ENCODE results near the gene MAP3K14. TPM values are rescaled to one million over a fixed set of nuclear protein-coding genes. Genes with fewer than 3 reads are reported as not detected.

MAP3K14 gene
- total and polyA plus RNA-seq, 10 of the 15 experiments (the other 5 are each of a cell fraction or from before 2014, with no cell fraction given), result 2.1 to 33.3 (median 19.7) TPM

GRCh38 chr17:45302649-45303173 is 14.1 kb downstream of the MAP3K14 start:
- Histone ChIP-seq H3K4me1 (ENCODE audit: control insufficient read depth, insufficient read depth, low read length) (peaks cover 83% of the 10 kb centered on the region), H3K4me3 (peak overlapping the region; percentile 69), H2AFZ (ENCODE audit: control insufficient read depth, low read depth, low read length) (no peak overlapping the region), H3K27me3 (replicated peaks in 1 of 2; ENCODE audit: control insufficient read depth in 2 of 2, insufficient read depth in 2 of 2, low read length in 1 of 2) (no peaks in the 10 kb centered on the region), H4K20me1 (ENCODE audit: control insufficient read depth, insufficient read depth) (no peaks in the 10 kb centered on the region), H3K9me3 (replicated peaks; ENCODE audit: control insufficient read depth, insufficient read depth, low read length) (no peaks in the 10 kb centered on the region; the same call in 2 of the 3 replicates), H3K9ac (ENCODE audit: control insufficient read depth, insufficient read depth, low read length) (peak overlapping the region; percentile 66), H3K4me2 (ENCODE audit: control insufficient read depth, insufficient read depth) (peak overlapping the region; percentile 71), H3K79me2 (ENCODE audit: control insufficient read depth, insufficient read depth, low read length) (peaks cover 81% of the 10 kb centered on the region), H3K27ac (ENCODE audit: control insufficient read depth, insufficient read depth) (peak overlapping the region; percentile 89), H3K36me3 (ENCODE audit: control insufficient read depth in 2 of 2, insufficient read depth in 2 of 2, low read length in 1 of 2) (peaks cover 3 to 10% of the 10 kb centered on the region in 2 experiments; a peak in 2 of 4 replicates)
- DNase-seq (ENCODE audit: low read depth, low spot score), result peak; percentile 89
- POLR2A ChIA-PET, result interaction anchor here (0.8 to 11.6 kb wide), 7 partner anchors 8 to 142 kb away, joined by 4 to 203 read pairs (median 8); partner anchors contain the start of genes HEXIM2 and MAP3K14
- WGBS (ENCODE audit: insufficient coverage, insufficient replicate concordance, low lambda C conversion rate, missing lambda C conversion rate), result 11% methylated on average over 10 of the region's 10 CpGs
- BruUV-seq (replicated peaks), result TSS peak; percentile 31
- RAD21 ChIA-PET (ENCODE audit: unreplicated experiment), result interaction anchor here (0.8 to 12.1 kb wide), 12 partner anchors 10 to 84 kb away, joined by 3 to 216 read pairs (median 5); partner anchors contain the start of genes FMNL1 and MAP3K14
- SMC1A ChIA-PET (ENCODE audit: uncharacterized antibody, unreplicated experiment), result interaction anchor here (0.7 to 17.3 kb wide), 11 partner anchors 9 to 107 kb away, joined by 3 to 171 read pairs (median 4); partner anchors contain the start of gene MAP3K14
- intact Hi-C loops (cut with micrococcal nuclease; ENCODE audit: unreplicated experiment), result loop anchor here (1.0 to 5.0 kb wide), 4 partner anchors 13 to 155 kb away; partner anchors contain the start of gene HEXIM1
- CTCF ChIA-PET, result interaction anchor here (0.7 to 6.1 kb wide), 7 partner anchors 12 to 87 kb away, joined by 3 to 103 read pairs (median 4); partner anchors contain the start of gene MAP3K14
- in situ Hi-C loops (cut with MboI), result no loop called here
- peak; percentile 71 for ATAC-seq
- FAIRE-seq, result peak; percentile 64
- no peak for TF ChIP-seq SPI1 (IDR thresholded peaks at IDR 0.05; ENCODE audit: borderline replicate concordance, insufficient read depth, low read depth, low read length)
- TF ChIP-seq, protein P1, sequence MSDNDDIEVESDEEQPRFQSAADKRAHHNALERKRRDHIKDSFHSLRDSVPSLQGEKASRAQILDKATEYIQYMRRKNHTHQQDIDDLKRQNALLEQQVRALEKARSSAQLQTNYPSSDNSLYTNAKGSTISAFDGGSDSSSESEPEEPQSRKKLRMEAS (IDR thresholded peaks at IDR 0.05; ENCODE audit: low read depth, low read length), result peak; percentile 49; the same call in 1 of the 2 replicates
- TF ChIP-seq YY1 (IDR thresholded peaks at IDR 0.05; ENCODE audit: low read depth, low read length), result 0 out of 2 replicates have a peak, but pooled peaks have one; percentile 44
- no peak for TF ChIP-seq PAX8 (IDR thresholded peaks at IDR 0.05)
- peak; percentile 61; the same call in 1 of the 2 replicates for TF ChIP-seq MTA2 (IDR thresholded peaks at IDR 0.05; ENCODE audit: low read depth)
- TF ChIP-seq, protein P2, sequence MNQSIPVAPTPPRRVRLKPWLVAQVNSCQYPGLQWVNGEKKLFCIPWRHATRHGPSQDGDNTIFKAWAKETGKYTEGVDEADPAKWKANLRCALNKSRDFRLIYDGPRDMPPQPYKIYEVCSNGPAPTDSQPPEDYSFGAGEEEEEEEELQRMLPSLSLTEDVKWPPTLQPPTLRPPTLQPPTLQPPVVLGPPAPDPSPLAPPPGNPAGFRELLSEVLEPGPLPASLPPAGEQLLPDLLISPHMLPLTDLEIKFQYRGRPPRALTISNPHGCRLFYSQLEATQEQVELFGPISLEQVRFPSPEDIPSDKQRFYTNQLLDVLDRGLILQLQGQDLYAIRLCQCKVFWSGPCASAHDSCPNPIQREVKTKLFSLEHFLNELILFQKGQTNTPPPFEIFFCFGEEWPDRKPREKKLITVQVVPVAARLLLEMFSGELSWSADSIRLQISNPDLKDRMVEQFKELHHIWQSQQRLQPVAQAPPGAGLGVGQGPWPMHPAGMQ (IDR thresholded peaks at IDR 0.05; ENCODE audit: borderline replicate concordance), result no peak
- TF ChIP-seq NR2C2 (IDR thresholded peaks at IDR 0.05; ENCODE audit: borderline replicate concordance, control insufficient read depth, insufficient read length, low read depth), result no peak
- no peak for TF ChIP-seq WRNIP1 (IDR thresholded peaks at IDR 0.05; ENCODE audit: borderline replicate concordance, low read depth, low read length)
- TF ChIP-seq, protein P3, sequence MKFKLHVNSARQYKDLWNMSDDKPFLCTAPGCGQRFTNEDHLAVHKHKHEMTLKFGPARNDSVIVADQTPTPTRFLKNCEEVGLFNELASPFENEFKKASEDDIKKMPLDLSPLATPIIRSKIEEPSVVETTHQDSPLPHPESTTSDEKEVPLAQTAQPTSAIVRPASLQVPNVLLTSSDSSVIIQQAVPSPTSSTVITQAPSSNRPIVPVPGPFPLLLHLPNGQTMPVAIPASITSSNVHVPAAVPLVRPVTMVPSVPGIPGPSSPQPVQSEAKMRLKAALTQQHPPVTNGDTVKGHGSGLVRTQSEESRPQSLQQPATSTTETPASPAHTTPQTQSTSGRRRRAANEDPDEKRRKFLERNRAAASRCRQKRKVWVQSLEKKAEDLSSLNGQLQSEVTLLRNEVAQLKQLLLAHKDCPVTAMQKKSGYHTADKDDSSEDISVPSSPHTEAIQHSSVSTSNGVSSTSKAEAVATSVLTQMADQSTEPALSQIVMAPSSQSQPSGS (IDR thresholded peaks at IDR 0.05; ENCODE audit: low read length), result peak; percentile 34; the same call in 1 of the 2 replicates
- peak; percentile 93 for TF ChIP-seq IKZF2 (IDR thresholded peaks at IDR 0.05)
- no peak; the same call in 1 of the 2 replicates for TF ChIP-seq NR2F1 (conservative IDR thresholded peaks at IDR 0.05)
- peak; percentile 79; the same call in 1 of the 2 replicates for TF ChIP-seq ZNF217 (IDR thresholded peaks at IDR 0.05)
- TF ChIP-seq MYC (IDR thresholded peaks at IDR 0.05; ENCODE audit: insufficient read depth, insufficient read length, insufficient replicate concordance, low read length, severe bottlenecking), result no peak
- TF ChIP-seq POLR2AphosphoS2 (IDR thresholded peaks at IDR 0.05; ENCODE audit: low read depth, low read length), result no peak
- TF ChIP-seq, protein P4, sequence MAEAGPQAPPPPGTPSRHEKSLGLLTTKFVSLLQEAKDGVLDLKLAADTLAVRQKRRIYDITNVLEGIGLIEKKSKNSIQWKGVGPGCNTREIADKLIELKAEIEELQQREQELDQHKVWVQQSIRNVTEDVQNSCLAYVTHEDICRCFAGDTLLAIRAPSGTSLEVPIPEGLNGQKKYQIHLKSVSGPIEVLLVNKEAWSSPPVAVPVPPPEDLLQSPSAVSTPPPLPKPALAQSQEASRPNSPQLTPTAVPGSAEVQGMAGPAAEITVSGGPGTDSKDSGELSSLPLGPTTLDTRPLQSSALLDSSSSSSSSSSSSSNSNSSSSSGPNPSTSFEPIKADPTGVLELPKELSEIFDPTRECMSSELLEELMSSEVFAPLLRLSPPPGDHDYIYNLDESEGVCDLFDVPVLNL (IDR thresholded peaks at IDR 0.05; ENCODE audit: low read depth, low read length), result no peak
- TF ChIP-seq NBN (IDR thresholded peaks at IDR 0.05), result 0 out of 2 replicates have a peak, but pooled peaks have one; percentile 57
- peak; percentile 71; the same call in 1 of the 2 replicates for TF ChIP-seq TARDBP (IDR thresholded peaks at IDR 0.05; ENCODE audit: borderline replicate concordance)
- no peak for TF ChIP-seq BACH1 (IDR thresholded peaks at IDR 0.05; ENCODE audit: borderline replicate concordance)
- TF ChIP-seq TAF1 (IDR thresholded peaks at IDR 0.05; ENCODE audit: borderline replicate concordance, low read depth, low read length), result 0 out of 2 replicates have a peak, but pooled peaks have one; percentile 35
- TF ChIP-seq ATF7 (IDR thresholded peaks at IDR 0.05; ENCODE audit: low read depth), result no peak
- peak; percentile 61; the same call in 1 of the 2 replicates for TF ChIP-seq TCF7 (IDR thresholded peaks at IDR 0.05; ENCODE audit: borderline replicate concordance)

Data from GM12878 (cell line).